Renal pelvis (tissue), 12 donors: Measurements from ENCODE around the gene PDX1. TPM values are rescaled to one million over a fixed set of nuclear protein-coding genes. Genes with fewer than 3 reads are reported as not detected.

ENCODE experiments used
- DNase-seq: peaks from one replicate; pipeline ENCODE4 v3.0.0-alpha.2; 2013
- long read RNA-seq, 16 experiments: transcript quantifications; one replicate each; lab custom pipeline, GENCODE V29; 2026
- polyA plus RNA-seq, 3 donors: library from polyadenylated mRNA; unstranded; fragments of 120-200 nt; gene quantifications; one replicate each; pipeline ENCODE4 v1.2.1, GENCODE V29; 2013; ENCODE audit not compliant: insufficient read length in 3 of 3

Gene PDX1
- polyA plus RNA-seq, result not detected
- long read RNA-seq, donor 1, result 0 reads
- long read RNA-seq, donor 2, result 0 reads
- long read RNA-seq, donor 3, result 0 reads
- long read RNA-seq, donor 4, result 0 reads
- long read RNA-seq, donor 5, result 0 reads
- long read RNA-seq, donor 6, result 0 reads
- long read RNA-seq, donor 7, result 0 reads
- long read RNA-seq, donor 8, result 0 reads
- long read RNA-seq, donor 9, result 0 reads
- long read RNA-seq, donor 10, result 0 reads
- long read RNA-seq, donor 11, result 0 reads
- long read RNA-seq, donor 12, result 0 reads
- long read RNA-seq, donor 13, result 0 reads
- long read RNA-seq, donor 14, result 0 reads
- long read RNA-seq, donor 15, transcript PDX1-201 (2 exons, 2,501 nt), result major isoform, 16 of 16 reads
- long read RNA-seq, donor 15, partial matches to known transcripts, result 0 of 16 reads
- long read RNA-seq, donor 15, other reads (novel, unspliced or antisense), result 0 of 16 reads
- long read RNA-seq, donor 16, result 0 reads

DNA sequence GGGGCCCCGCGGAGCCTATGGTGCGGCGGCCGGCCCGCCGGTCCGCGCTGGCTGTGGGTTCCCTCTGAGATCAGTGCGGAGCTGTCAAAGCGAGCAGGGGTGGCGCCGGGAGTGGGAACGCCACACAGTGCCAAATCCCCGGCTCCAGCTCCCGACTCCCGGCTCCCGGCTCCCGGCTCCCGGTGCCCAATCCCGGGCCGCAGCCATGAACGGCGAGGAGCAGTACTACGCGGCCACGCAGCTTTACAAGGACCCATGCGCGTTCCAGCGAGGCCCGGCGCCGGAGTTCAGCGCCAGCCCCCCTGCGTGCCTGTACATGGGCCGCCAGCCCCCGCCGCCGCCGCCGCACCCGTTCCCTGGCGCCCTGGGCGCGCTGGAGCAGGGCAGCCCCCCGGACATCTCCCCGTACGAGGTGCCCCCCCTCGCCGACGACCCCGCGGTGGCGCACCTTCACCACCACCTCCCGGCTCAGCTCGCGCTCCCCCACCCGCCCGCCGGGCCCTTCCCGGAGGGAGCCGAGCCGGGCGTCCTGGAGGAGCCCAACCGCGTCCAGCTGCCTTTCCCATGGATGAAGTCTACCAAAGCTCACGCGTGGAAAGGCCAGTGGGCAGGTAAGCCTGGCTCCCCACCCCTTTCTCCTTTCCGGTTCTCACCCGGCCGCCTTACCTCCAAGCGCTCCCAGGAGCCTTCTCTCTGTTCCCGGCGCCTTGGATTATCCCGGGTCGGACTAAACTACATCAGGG is at the start of gene PDX1:
PDX1 (plus strand) TSS at position 67 of the 743 bp plus-strand sequence; CDS start at position 206, 139 bp downstream.
- DNase-seq, result no peak

DNA sequence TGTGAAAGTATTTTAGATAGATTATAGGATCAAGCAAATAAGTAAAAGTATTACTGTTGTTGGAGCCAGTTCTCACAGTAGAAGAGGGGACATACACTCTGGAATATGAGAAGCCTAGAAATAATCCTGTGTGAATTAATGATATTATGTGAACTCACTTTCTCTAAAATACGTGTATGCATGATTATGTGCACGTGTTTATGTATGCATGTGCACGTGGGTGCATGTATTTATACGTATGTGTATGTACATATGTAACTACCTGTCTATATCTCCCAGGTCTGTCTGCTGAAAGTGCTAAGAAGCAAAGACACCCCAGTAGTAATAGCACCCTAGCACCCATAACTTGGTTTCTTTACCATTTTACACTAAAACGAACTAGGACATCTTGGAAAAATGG is 41.5 kb upstream of the PDX1 start:
- DNase-seq, result no peak

DNA sequence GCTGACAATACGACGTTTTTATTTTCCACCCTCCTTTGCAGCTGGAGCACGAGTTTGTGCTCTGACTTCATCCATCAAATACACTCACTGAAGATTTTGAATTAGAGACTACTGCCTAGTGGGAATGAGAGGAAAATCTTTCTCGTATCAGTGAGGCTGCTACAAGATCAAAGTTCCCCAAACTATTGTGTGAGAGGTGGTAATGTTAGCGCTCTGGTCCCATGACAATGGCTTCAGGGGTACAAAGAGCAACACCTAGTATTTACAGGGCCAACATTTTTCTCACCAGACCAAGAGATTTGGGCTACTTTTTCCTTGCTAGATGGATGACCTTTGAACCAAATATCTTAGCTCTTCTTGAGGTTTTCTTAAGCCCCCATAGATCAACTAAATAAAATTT is 30.3 kb upstream of the PDX1 start:
- no peak for DNase-seq

DNA sequence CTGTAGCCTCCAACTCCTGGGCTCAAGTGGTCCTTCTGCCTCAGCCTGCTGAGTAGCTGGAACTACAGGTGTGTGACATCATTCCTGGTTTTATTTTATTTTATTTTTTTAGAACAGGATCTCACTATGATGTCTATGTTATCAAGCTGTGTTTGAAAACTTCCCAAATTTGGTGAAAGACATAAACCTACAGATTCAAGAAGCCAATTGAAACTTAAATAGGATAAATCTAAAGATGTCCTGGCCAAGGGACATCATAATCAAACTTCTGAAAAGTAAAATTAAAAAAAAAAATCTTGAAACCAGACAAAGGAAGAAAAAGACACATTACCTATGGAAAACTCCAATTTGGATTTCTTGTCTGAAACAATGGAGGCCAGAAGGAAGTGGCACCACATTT is 23.1 kb upstream of the PDX1 start:
- DNase-seq, result no peak

DNA sequence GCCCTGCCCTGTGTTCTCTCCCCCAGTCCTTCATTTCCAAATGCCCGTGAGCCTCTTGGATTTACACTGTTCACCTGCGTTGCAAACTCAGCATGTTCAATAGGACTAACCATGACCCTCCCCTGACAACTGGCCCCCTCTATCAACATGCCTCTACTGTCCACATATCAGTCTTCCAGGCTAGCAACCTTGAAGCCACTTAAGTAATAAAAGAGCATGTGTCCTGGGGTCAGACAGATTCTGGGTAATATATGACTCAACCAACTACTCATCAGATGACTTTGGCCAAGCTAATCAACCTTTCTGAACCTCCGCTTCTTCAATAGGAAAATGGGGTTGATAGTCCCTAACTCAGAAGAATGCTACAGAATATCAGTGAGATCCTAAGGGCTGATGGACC is 15.1 kb upstream of the PDX1 start:
- no peak for DNase-seq

DNA sequence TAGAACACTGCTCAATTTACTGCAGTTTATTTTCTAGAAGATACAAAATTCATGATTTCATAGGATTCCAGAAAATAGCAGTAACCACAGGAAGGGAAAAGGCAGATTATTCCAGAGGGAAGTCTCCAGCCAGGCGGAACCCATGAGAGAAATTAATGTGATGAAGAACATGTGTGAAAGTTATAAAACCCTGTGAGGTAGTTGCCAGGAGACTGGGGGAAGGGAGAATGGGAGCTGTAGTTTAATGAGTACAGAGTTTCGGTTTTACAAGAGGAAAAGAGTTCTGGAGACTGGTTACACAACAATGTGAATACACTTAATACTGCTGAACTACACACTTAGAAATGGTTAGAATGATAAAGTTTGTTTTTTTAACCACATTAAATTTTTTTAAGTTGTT is 14.2 kb upstream of the PDX1 start:
- DNase-seq, result no peak

DNA sequence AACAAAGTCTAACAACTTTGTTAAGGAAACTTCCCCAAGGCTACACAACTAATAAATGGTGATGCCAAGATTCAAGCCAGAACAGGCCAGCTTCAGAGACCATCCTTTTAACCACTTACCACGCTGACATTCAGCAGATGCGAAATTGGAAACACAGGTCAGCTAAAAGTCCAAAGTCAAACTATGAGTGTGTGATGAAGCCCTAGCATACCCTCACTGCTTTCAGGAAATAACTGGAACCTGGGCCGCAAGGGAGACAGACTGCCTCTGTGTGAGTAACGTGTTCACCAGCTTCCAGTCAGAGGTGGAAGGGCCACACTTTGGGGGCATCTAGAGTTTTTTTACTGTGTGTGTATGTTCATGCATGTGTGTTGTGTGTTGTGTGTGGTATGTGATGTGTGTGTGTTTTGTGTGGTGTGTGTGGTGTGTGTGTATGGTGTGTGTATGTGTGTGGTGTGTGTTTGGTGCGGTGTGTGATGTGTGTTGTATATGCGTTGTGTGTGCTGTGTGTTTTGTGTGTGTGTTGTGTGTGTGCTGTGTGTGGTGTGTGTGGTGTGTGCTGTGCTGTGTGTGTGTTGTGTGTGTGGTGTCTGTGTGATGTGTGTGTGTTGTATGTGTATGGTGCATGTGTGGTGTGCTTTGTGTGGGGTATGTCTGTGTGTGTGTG is 12.5 kb upstream of the PDX1 start:
- no peak for DNase-seq

DNA sequence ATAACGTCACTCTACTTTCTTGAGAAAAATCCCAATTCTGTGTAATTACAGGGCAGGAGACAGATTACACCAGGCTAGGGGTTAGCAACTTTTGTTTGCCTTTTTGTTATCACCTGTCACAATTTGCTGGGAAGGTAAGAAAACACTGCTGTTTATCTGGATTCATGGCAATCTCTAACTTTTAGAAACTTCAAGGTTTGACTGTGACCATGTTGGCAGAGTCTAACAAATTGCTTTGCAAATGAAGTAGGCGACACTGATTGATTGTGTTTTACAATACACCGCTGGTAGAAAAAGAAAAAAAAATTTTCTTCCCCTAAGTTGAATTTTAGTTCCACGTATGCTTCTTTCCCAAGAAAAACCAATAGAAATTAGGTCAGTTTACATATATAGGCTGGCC is 10.4 kb upstream of the PDX1 start:
- no peak for DNase-seq

DNA sequence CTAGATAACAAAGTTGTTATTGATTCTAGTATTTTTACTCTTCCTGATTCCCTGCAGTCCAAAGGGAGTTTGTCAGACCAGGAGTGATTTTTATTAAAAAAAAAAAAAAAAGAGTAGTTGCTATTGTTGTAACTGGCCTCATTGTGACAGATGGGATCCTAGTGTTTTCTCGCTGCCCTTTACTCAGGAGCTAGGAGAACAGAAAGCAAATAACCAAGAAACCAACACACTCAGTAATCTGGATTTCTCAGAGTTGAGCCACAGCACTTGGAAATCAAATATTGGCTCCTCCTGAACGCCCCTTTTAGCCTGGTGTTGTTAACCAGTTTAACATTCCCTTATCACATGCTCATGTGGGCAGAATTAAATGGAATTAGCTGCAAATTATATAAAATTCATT is 8.3 kb upstream of the PDX1 start:
- DNase-seq, result no peak

DNA sequence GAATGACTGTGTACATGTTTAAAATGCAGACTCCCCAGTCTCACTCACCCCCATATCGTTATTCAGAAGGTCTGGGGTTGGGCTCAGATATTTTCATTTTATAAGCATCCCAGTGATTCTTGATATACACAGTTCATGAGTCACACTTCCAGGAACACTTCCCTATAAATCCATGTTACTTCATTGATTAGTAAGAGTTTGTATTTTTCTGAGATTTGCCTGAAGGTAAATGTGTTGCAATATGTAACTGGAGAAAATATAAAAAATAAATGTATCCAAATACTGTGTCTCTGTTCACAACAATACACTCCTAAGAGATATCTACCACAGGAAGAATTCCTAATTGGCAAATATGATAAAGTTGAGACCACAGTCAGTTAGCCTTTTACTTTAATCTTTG is 6.6 kb upstream of the PDX1 start:
- DNase-seq, result no peak

DNA sequence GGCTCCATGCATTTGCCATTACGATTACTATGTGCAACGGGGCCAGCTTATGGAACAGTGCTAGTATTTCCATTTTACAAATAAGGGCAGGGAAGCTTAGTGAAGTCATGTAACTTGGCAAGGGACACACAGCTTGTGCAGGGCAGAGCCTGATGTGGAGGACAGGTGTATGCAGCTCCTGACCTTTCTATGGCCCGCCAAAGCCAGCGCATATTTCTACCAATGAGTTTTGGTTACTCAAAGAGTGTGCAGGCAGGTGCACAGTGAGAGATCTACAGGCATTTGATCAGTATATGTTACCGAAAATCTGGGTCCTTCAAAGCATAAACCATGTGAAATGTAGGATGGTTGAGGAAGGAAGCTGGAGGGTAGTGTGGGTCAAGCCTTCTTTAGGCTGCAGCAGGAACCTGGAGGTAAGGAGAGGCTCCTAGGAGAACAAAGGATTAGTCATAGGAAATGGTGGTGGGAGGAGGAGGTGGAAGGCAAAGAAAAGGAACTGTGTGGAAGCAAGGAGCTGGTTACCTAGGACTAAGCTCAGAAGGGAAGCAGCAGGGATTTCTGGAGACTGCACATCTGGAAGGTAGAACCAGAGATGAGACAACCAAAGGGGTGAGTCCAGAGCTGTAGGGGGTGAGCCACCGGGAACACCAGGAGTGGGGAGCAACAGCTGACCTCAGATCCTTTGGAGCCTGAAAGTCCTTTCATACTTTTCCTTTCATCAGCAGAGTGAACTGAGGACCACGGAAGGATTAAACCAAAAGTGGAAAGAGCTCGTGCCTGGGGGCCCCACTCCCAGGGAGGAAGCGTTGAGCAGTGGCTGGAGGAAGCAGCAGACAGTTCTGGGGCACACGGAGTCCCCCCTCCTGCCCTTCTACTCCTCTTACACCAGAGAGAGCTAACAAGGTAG is 4.2 kb upstream of the PDX1 start:
- no peak for DNase-seq

DNA sequence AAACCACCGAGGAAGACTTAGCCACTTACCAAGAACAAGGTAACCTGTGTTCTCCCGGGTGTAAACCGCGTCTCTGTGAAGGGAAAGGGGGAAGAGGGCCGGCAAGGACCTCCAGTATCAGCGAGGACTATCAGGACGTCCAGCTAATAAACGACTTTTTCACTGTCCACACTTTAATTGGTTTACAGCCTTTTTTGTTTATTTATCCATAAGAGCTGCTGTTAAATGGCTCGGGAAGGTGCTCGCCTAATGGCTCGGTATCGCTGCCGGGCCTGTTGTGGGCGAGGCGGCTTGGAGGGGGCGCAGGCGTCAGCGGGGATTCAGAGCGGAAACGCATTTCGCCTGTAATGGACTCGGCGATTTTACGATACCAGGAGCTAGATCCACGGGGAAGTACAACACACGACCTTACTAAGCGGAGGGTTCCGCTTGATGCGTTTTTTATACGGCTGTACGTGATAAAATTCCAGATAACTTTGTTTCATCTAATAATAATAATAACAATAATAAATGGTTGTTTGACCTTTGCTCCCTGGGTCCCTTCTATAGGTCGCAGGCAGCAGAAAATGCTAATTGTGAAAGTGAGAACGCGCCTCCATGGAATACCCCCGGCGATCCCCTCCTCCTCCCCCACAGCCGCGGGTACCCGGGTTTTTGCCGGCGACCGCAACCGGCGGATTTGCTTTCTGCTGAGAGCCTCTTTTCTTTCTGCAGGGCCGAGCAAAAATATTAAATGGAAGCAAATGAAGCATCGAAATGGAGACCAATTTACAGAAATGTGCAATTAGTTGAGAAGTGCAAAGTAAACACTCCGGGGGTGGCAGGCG is 2.5 kb upstream of the PDX1 start:
- DNase-seq, result no peak

DNA sequence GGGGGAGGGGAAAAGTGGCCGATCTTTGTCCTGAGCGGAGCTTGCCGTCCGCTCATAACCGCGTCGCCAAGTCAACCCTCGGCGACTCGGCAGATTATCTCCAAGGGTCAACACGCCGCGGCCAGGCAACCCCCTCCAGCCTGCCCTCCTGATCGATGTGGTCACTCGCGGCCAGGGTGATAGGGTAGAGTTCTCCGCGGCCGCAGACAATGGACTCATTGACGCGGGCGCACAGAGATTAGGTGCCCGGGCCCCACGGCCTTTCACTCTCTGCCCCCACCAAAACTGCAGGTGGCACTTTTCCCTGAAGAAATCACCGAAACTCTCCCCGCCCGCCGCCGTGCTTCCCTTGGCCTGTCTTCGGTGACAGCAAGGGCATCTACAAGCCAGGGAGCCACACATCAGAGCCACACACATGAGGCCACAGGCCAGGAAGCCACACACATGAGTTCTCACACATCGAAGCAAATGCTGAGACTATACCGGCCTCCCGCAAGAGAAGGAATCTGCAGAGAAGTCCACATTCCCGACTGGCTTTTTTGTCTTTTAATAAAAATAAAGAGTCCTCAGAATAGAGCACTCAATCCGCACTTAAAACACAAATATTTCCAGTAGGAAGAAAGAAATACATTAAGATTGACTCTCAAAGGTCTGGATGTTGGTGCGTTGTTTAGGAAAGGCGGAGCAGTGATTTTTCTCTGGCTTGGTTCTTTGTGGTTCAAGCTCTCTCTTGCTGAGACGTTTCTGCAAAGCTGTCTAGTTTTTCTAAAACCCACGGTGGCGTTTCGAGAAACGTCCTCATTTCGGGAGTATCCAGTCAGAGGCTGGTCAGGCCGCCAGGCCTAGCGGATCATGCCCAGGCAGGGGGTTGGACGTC is 1.5 kb upstream of the PDX1 start:
- no peak for DNase-seq

DNA sequence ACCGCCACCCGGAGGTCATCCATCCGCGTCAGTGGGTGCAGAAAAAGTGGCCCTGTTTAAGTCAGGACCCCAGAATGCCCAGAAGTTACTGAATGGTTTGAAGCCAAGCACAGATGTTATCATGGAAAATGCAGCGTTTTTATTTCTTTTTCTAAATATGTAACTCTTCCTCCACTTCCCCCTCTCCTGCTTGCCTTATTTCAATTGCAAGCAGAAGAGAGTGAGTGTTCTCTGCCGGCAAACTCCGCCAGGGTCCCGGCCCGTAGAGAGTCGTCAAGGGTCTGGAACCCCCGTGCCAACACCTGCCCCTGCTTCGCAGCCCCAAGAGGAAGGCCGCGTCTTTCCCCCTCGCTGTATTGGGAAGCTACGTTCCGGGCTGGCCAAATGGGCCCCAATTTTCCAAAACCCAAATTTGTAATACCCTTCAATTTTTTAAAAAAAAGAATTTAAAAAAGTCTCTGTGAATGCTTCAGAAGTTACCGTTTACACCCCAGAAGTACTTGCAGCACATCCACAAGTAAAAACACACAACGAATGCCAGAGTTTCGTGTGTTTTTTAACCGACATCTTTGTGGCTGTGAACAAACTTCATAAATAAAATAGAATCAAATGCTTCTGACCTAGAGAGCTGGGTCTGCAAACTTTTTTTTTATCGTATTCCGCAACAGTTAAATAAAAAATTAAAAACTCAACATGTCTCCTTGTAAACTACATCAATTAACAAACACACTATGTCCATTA is 712 bp upstream of the PDX1 start:
- DNase-seq, result no peak

DNA sequence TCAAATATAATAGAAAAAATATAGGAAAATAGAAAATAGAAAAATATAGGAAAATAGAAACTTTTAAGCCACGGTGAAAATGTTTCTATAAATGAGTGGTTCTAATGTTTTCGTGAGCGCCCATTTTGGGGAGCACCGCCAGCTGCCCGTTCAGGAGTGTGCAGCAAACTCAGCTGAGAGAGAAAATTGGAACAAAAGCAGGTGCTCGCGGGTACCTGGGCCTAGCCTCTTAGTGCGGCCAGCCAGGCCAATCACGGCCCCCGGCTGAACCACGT is 204 bp upstream of the PDX1 start:
- DNase-seq, result no peak

DNA sequence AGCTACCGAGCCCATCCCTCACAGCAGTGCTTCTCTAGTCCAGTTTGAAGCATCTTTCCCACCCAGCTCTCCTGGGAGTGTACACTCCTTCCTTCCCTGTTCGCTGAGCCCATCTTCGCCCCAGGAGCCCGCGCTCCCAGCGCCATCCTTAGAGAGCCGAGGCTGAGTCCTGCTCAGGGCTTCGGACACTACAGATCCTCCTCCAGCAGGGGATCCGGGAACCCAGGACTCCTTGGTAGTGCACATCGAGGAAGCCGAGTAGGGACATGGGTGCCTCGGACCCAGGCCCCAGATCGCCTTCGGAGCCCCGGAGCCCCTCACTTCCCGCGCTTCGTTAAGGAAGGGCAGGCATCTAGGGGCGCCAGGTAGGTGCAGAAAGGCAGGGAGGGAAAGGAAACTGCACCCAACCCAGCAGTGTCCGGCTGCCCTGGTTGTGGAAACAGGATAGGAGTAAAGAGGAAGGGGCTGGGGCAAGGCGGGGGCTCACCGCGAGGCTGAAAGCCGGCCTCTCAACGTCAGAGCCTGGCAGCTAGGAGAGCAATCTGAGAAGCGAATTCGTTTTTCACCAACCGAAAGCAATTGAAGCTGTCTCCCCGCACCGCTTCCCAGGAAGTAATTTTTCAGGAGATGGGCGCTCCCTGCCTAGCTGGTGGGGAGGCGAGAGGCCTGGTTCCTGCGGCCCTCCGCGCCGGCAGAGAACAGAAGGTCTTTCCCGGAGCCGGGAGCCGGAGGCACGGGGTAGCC is 1.0 kb downstream of the PDX1 start:
- no peak for DNase-seq

DNA sequence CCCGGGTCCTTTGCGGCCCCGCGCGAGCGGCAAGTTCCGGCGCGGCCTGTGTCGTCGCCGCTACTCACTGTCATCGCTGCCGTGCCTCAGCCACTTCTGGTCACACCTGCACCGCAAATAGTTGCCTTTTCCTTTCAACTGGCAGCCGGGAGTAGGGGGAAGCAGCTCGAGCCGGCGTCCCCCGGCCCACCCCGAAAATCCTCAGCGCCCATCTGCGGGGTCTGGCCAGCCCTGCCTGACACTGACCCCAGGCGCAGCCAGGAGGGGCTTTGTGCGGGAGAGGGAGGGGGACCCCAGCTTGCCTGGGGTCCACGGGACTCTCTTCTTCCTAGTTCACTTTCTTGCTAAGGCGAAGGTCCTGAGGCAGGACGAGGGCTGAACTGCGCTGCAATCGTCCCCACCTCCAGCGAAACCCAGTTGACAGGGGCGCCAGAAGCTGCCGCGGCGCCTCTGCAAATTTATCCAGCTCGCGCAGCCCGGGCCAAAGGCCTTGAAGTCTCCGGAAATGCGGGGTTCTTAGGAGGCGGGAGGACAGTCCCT is 1.7 kb downstream of the PDX1 start:
- no peak for DNase-seq
